H1 (cell line): ENCODE measurements around the gene ACTL10. TPM values are rescaled to one million over a fixed set of nuclear protein-coding genes. Genes with fewer than 3 reads are reported as not detected.

ENCODE experiments used
- CTCF ChIA-PET: fragments of 300-600 bp; sonication (Branson Sonifier 250); formaldehyde crosslinking; loops from one replicate; lab custom pipeline; 2021; ENCODE audit not compliant: partially characterized antibody; lab: Charles Lee
- POLR2A ChIA-PET: fragments of 300-600 bp; sonication (Branson Sonifier 250); formaldehyde crosslinking; loops from one replicate; lab custom pipeline; 2021; ENCODE audit warnings: inconsistent platforms; ENCODE audit not compliant: partially characterized antibody; lab: Charles Lee
- DNase-seq, 2 experiments: peaks; one replicate each; pipeline versions ENCODE4 v3.0.0 to v3.0.0-alpha.2; 2010 to 2022; ENCODE audit warnings: low spot score in 2 of 2, low read depth in 1 of 2, mixed read lengths in 1 of 2
- FAIRE-seq: peaks from 2 replicates; lab custom pipeline; 2011; peaks lifted over from hg19 to GRCh38; lab: Jason Lieb, UNC
- H2AFZ ChIP-seq: 2 replicates; pipeline ENCODE4 v1.8.1; 2012; ENCODE audit warnings: low read length, inconsistent platforms
- H2AK5ac ChIP-seq: 2 replicates; pipeline ENCODE4 v1.6.1; 2013; ENCODE audit warnings: low read depth, low read length
- H2BK120ac ChIP-seq: replicated peaks from 2 replicates; pipeline ENCODE3; 2013; ENCODE audit warnings: low read depth, low read length, inconsistent platforms
- H2BK12ac ChIP-seq: 2 replicates; pipeline ENCODE4 v1.6.1; 2013; ENCODE audit warnings: low read depth, low read length
- H2BK15ac ChIP-seq: 2 replicates; pipeline ENCODE4 v1.6.1; 2013; ENCODE audit warnings: low read length
- H2BK20ac ChIP-seq: 2 replicates; pipeline ENCODE4 v1.6.1; 2013; ENCODE audit warnings: low read length
- H2BK5ac ChIP-seq: 2 replicates; pipeline ENCODE4 v1.6.1; 2013; ENCODE audit warnings: low read depth, low read length
- H3K14ac ChIP-seq: 2 replicates; pipeline ENCODE4 v1.6.1; 2013; ENCODE audit warnings: inconsistent platforms; ENCODE audit not compliant: insufficient read length
- H3K18ac ChIP-seq: 2 replicates; pipeline ENCODE4 v1.6.1; 2013; ENCODE audit warnings: low read length; ENCODE audit errors: extremely low read depth
- H3K23ac ChIP-seq: 2 replicates; pipeline ENCODE4 v1.6.1; 2013; ENCODE audit warnings: inconsistent platforms; ENCODE audit not compliant: insufficient read length
- H3K23me2 ChIP-seq: 2 replicates; pipeline ENCODE4 v1.6.1; 2013; ENCODE audit warnings: low read depth, low read length
- H3K27ac ChIP-seq: 2 replicates; pipeline ENCODE4 v1.6.1; 2011; ENCODE audit warnings: low read depth, low read length, inconsistent platforms
- H3K27me3 ChIP-seq, 4 experiments: replicated peaks in 1 of 4; 1 replicate in 1 of 4; 2 replicates in 3 of 4; pipeline versions ENCODE4 v1.6.1 to v1.8.1; 2011 to 2013; ENCODE audit warnings: low read length in 3 of 4, mild to moderate bottlenecking in 3 of 4, inconsistent platforms in 2 of 4, mixed read lengths in 2 of 4, moderate library complexity in 1 of 4; ENCODE audit not compliant: control insufficient read depth in 3 of 4, insufficient read depth in 3 of 4; ENCODE audit errors: extremely low read depth in 1 of 4
- H3K36me3 ChIP-seq, 4 experiments: 2 replicates each; pipeline versions ENCODE4 v1.6.1 to v1.8.1; 2011 to 2013; ENCODE audit warnings: mild to moderate bottlenecking in 4 of 4, low read length in 3 of 4, moderate library complexity in 2 of 4, control low read depth in 1 of 4, inconsistent platforms in 1 of 4; ENCODE audit not compliant: insufficient read depth in 4 of 4, control insufficient read depth in 2 of 4
- H3K4ac ChIP-seq: replicated peaks from 2 replicates; pipeline ENCODE3; 2013; ENCODE audit warnings: low read length, low read depth, mixed read lengths, inconsistent platforms; ENCODE audit not compliant: insufficient read length
- H3K4me1 ChIP-seq, 4 experiments: replicated peaks in 1 of 4; 1 replicate in 1 of 4; 2 replicates in 3 of 4; pipeline versions ENCODE4 v1.6.1 to v1.8.1; 2011 to 2013; ENCODE audit warnings: low read length in 3 of 4, inconsistent platforms in 2 of 4, mixed read lengths in 1 of 4; ENCODE audit not compliant: insufficient read depth in 4 of 4, control insufficient read depth in 3 of 4
- H3K4me2 ChIP-seq, 2 experiments: 2 replicates each; pipeline versions ENCODE4 v1.6.1 to v1.8.1; 2011 to 2013; ENCODE audit warnings: low read depth in 2 of 2, low read length in 2 of 2, control low read depth in 1 of 2, inconsistent platforms in 1 of 2, mild to moderate bottlenecking in 1 of 2; ENCODE audit not compliant: insufficient read depth in 1 of 2
- H3K4me3 ChIP-seq, 4 experiments: fragments of 200-600, 300-600 bp in 1 of 4; sonication (generic), shearing (Covaris generic), sonication (Bioruptor Twin) in 1 of 4; 2 replicates each; pipeline versions ENCODE4 v1.5.1 to v1.8.1; 2011 to 2016; ENCODE audit warnings: low read length in 4 of 4, low read depth in 3 of 4, control low read depth in 2 of 4, inconsistent platforms in 2 of 4, mild to moderate bottlenecking in 2 of 4, mixed read lengths in 1 of 4, moderate library complexity in 1 of 4; ENCODE audit not compliant: insufficient read depth in 2 of 4; ENCODE audit errors: extremely low read depth in 1 of 4
- H3K56ac ChIP-seq: replicated peaks from 2 replicates; pipeline ENCODE3; 2013; ENCODE audit warnings: low read depth, mild to moderate bottlenecking, mixed read lengths, low read length, inconsistent platforms; ENCODE audit not compliant: insufficient read length
- H3K79me1 ChIP-seq: 2 replicates; pipeline ENCODE4 v1.6.1; 2013; ENCODE audit warnings: low read depth, low read length, control low read depth
- H3K79me2 ChIP-seq, 2 experiments: 2 replicates each; pipeline versions ENCODE4 v1.6.1 to v1.8.1; 2012 to 2013; ENCODE audit warnings: low read length in 2 of 2, mild to moderate bottlenecking in 2 of 2, inconsistent platforms in 1 of 2; ENCODE audit not compliant: insufficient read depth in 2 of 2, control insufficient read depth in 1 of 2
- H3K9ac ChIP-seq, 4 experiments: replicated peaks in 1 of 4; 1 replicate in 1 of 4; 2 replicates in 3 of 4; pipeline versions ENCODE4 v1.6.1 to v1.8.1; 2011 to 2013; ENCODE audit warnings: low read depth in 3 of 4, low read length in 3 of 4, control low read depth in 2 of 4, mild to moderate bottlenecking in 2 of 4, moderate library complexity in 2 of 4, inconsistent platforms in 1 of 4; ENCODE audit errors: extremely low read depth in 1 of 4
- H3K9me3 ChIP-seq, 2 experiments: 2 replicates each; pipeline versions ENCODE4 v1.6.1 to v1.8.1; 2012 to 2013; ENCODE audit warnings: mild to moderate bottlenecking in 2 of 2, moderate library complexity in 2 of 2, control low read depth in 1 of 2, inconsistent platforms in 1 of 2, low read depth in 1 of 2, low read length in 1 of 2, mixed read lengths in 1 of 2; ENCODE audit not compliant: insufficient read depth in 2 of 2
- H4K20me1 ChIP-seq, 2 experiments: replicated peaks in 1 of 2; 2 replicates each; pipeline versions ENCODE3 to v1.8.1; 2011 to 2013; ENCODE audit warnings: inconsistent platforms in 2 of 2, low read length in 2 of 2, mild to moderate bottlenecking in 1 of 2; ENCODE audit not compliant: insufficient read depth in 2 of 2, control insufficient read depth in 1 of 2
- H4K5ac ChIP-seq: 2 replicates; pipeline ENCODE4 v1.6.1; 2013; ENCODE audit warnings: low read length, low read depth, mixed read lengths, inconsistent platforms; ENCODE audit not compliant: insufficient read length
- H4K8ac ChIP-seq: 2 replicates; pipeline ENCODE4 v1.8.0; 2013; ENCODE audit warnings: mild to moderate bottlenecking, moderate library complexity, low read length, inconsistent platforms; ENCODE audit not compliant: insufficient read depth; ENCODE audit errors: extremely low read depth
- H4K91ac ChIP-seq: replicated peaks from 2 replicates; pipeline ENCODE3; 2013; ENCODE audit warnings: low read length, mixed read lengths, inconsistent platforms; ENCODE audit not compliant: insufficient read length
- RBBP5 ChIP-seq: IDR thresholded peaks from 2 replicates; pipeline ENCODE4 v1.7.1; 2012; ENCODE audit warnings: low read depth, mild to moderate bottlenecking, inconsistent platforms, low read length, moderate library complexity, borderline replicate concordance
- TEAD4 ChIP-seq: IDR thresholded peaks from 2 replicates; pipeline ENCODE4 v1.6.1; 2012; ENCODE audit warnings: low read depth, low read length, inconsistent platforms, mixed read lengths
- WGBS, 2 experiments: shearing (Covaris generic) in 1 of 2; methylation state at CpG; one replicate each; pipeline versions ENCODE4 v1.1.6 to v1.1.7; 2013 to 2015; ENCODE audit warnings: low lambda C conversion rate in 2 of 2, mixed read lengths in 2 of 2, inconsistent platforms in 1 of 2, low coverage in 1 of 2, missing lambda C conversion rate in 1 of 2; ENCODE audit not compliant: insufficient replicate concordance in 2 of 2, insufficient coverage in 1 of 2, insufficient read length in 1 of 2; ENCODE audit errors: extremely low coverage in 1 of 2, missing lambda C conversion rate in 1 of 2; 5-methylcytosine and 5-hydroxymethylcytosine counted together
- polyA plus RNA-seq, 7 experiments: library from polyadenylated mRNA; depleted of rRNA in 3 of 7; stranded (reverse) in 5 of 7; unstranded in 2 of 7; fragments of >200 nt in 5 of 7; fragments of 200-250 nt in 2 of 7; gene quantifications; 1 replicate in 5 of 7; 2 replicates in 1 of 7; 4 replicates in 1 of 7; pipeline versions ENCODE4 v1.2.1 to v1.2.3, GENCODE V29; 2011 to 2013; ENCODE audit warnings: missing spikeins in 2 of 7, mixed read lengths in 2 of 7
- total RNA-seq: library from RNA; stranded (reverse); fragmentation: NEBNext Ultra II Directional; extraction: Animal tissue kit (Norgen Biotek cat#: 25700); gene quantifications from 2 replicates; pipeline ENCODE4 v1.2.1, GENCODE V29; 2021

Gene ACTL10
- total and polyA plus RNA-seq, 2 of the 8 experiments (the other 6 are each of a cell fraction or from before 2014, with no cell fraction given) = 0.26 TPM; not detected in 1

DNA sequence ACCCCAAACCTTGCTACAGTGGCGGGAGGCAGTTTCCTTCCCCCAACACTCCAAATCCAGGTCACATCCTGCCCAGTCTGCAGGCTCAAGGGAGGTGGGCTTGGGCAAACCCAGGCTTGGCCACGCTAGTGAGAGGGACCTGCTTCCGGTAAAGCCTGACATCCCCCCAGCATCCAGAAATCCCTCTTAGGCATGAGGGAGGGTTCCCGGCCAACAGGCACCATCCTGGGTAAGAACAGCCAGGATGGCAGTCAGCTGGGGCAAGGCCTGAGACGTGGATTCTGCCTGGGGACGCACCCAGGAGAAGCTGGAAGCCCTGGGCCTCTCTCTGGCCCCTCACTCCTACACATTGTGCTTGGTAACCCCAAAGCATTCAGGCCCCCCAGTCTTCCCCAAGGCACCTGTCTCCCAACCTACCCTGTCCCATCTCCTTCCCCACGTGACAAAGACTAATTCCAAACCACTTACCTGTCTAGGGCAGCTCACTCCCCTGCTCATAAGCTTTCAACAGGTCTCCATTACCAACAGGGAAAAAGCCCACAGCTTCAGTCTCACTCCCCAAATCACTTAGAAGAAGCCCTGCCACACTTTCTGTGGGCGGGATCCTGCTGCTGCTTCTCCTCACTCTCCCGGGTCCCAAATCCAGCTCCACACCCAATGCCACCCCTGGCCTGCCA, 2.5 kb upstream of the ACTL10 start:
- Histone ChIP-seq H2BK20ac (no peak overlapping the region), H4K91ac (peak overlapping the region; percentile 75), H3K14ac (no peak overlapping the region), H2BK120ac (peak overlapping the region; percentile 51), H4K5ac (peak overlapping the region; percentile 75), H2AK5ac (peak overlapping the region; percentile 17; the same call in 1 of the 2 replicates), H2BK15ac (peak overlapping the region; percentile 100)
- no peak for FAIRE-seq
- POLR2A ChIA-PET = interaction anchor here (0.6 to 17.9 kb wide), 11 partner anchors 9 to 288 kb away, joined by 3 to 245 read pairs (median 3); partner anchors contain the start of gene NECAB3
- TF ChIP-seq RBBP5 (0 out of 2 replicates have a peak, but pooled peaks have one; percentile 2), TEAD4 (no peak)
- TF ChIP-seq, all 59 proteins: peak for 1
- no peak for DNase-seq
- Histone ChIP-seq H3K36me3 (peaks cover 2 to 16% (median 6%) of the 10 kb centered on the region in 4 experiments; a peak in 3 of 8 replicates), H4K20me1 (peaks cover 0 to 15% of the 10 kb centered on the region in 2 experiments), H3K9me3 (peaks cover 0 to 5% of the 10 kb centered on the region in 2 experiments; a peak in 1 of 4 replicates), H3K18ac (peak overlapping the region; percentile 64; the same call in 1 of the 2 replicates), H3K27me3 (peaks cover 0 to 10% (median 3%) of the 10 kb centered on the region in 4 experiments; a peak in 3 of 7 replicates), H4K8ac (peak overlapping the region; percentile 90), H3K23me2 (peaks cover 25% of the 10 kb centered on the region; the same call in 1 of the 2 replicates), H3K56ac (peak overlapping the region; percentile 34), H3K79me2 (no peaks in the 10 kb centered on the region), H2BK5ac (peak overlapping the region; percentile 73), H3K4me2 (peak overlapping the region; percentile 67 to 94), H3K4me1 (peaks cover 0 to 18% (median 11%) of the 10 kb centered on the region in 4 experiments; a peak in 4 of 7 replicates), H3K4ac (peak overlapping the region; percentile 96), H2AFZ (peak overlapping the region; percentile 78; the same call in 1 of the 2 replicates), H2BK12ac (peak overlapping the region; percentile 84; the same call in 1 of the 2 replicates), H3K23ac (no peak overlapping the region), H3K27ac (peak overlapping the region; percentile 61), H3K9ac (peak overlapping the region; percentile 52 to 68 (median 65)), H3K4me3 (peak overlapping the region; percentile 56 to 93 (median 82)), H3K79me1 (no peaks in the 10 kb centered on the region)
- CTCF ChIA-PET = interaction anchor here (0.7 to 3.9 kb wide), 10 partner anchors 9 to 211 kb away, joined by 3 to 22 read pairs (median 4); partner anchors contain the start of gene NECAB3
- WGBS, 2 experiments = 53% methylated on average over 9 of the region's 9 CpGs; no CpG with 5 or more reads in 1 of the 2 experiments
